Activated CD8-positive, alpha-beta memory T cell treated with anti-CD3 and anti-CD28 coated beads for 1 hour (primary cell): ENCODE data around the gene SPOCK2.
"Not testable (repeated sequence)": the region's sequence is repeated elsewhere in the genome, so short reads cannot be mapped to it uniquely, and the experiment has no call there.

ENCODE experiments used
- DNase-seq, 2 donors: peaks; one replicate each; pipeline ENCODE4 v3.0.0-alpha.2; 2020; ENCODE audit warnings: low read depth in 1 of 2; ENCODE audit errors: extremely low read depth in 1 of 2

SPOCK2 gene, protein sequence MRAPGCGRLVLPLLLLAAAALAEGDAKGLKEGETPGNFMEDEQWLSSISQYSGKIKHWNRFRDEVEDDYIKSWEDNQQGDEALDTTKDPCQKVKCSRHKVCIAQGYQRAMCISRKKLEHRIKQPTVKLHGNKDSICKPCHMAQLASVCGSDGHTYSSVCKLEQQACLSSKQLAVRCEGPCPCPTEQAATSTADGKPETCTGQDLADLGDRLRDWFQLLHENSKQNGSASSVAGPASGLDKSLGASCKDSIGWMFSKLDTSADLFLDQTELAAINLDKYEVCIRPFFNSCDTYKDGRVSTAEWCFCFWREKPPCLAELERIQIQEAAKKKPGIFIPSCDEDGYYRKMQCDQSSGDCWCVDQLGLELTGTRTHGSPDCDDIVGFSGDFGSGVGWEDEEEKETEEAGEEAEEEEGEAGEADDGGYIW

GRCh38 chr10:72087969-72088888, at the start of gene SPOCK2:
SPOCK2 (minus strand) TSS chr10:72088551; CDS start chr10:72088328, 223 bp downstream.
- DNase-seq = peak; percentile 52 to 60

- no peak for DNase-seq
Measured at GRCh38 chr10:72137583-72137982, 49.2 kb upstream of the SPOCK2 start.

- not testable (repeated sequence) for DNase-seq
Measured at GRCh38 chr10:72136225-72136624, 47.9 kb upstream of the SPOCK2 start.

- DNase-seq = no peak
Measured at GRCh38 chr10:72134785-72135767, 46.7 kb upstream of the SPOCK2 start.

DNA sequence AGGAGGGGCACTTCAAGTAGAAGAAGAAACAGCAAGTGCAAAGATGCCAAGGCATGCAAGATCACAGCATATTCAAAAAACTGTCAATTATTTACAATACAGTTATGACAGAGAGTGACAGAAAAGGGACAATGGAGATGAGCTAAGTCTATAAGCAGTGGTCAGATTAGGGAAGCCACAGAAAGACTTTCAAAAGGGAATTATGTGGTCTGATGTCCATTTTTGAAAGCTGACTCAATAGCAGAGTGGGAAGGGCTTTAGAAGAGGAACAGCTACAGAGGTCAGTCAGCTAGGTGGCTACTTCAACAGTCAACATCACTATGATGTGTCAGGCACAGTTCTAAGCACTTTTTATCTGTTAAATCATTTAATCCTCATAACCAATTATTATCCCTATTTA, 45.2 kb upstream of the SPOCK2 start:
- no peak for DNase-seq

DNA sequence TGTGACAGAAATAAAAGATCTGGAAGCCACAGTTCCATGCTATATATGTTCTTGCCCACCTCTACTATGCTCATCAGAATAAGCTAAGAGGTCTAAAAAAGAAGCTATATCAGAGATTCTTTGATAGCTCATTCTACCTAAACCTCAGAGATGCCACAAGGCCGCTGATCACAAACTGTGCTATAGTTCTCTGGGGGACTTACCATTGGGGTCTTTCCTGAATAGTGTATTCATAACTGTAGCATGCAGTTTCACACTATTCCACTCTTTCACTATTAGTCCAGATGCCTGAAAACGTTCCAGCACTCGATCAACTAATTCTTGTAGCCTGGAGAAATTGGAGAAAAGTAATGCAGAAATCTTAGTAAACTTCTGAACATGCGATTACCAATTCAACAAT, 44.5 kb upstream of the SPOCK2 start:
- no peak for DNase-seq

DNA sequence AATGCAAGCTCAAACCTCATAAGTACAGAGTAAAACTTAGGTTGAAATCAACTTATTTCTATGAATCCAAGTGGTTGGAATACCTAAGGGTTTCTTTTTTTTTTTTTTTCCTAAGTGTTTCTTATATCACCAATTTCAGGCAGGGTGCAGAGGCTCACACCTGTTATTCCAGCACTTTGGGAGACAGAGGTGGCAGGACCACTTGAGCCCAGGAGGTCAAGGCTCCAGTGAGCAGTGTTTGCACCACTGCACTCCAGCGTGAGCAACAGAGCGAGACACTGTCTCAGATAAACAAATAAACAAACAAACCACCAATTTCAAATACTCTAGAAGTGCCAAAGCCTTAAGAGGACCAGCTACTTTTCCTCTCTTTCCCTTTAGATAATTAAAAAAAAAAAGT, 39.2 kb upstream of the SPOCK2 start:
- DNase-seq = no peak

GRCh38 chr10:72126872-72127232, 38.5 kb upstream of the SPOCK2 start:
- DNase-seq = no peak

GRCh38 chr10:72126184-72126871, 38.0 kb upstream of the SPOCK2 start:
- no peak for DNase-seq

- no peak for DNase-seq
Measured at GRCh38 chr10:72124989-72125388, 36.6 kb upstream of the SPOCK2 start.

DNA sequence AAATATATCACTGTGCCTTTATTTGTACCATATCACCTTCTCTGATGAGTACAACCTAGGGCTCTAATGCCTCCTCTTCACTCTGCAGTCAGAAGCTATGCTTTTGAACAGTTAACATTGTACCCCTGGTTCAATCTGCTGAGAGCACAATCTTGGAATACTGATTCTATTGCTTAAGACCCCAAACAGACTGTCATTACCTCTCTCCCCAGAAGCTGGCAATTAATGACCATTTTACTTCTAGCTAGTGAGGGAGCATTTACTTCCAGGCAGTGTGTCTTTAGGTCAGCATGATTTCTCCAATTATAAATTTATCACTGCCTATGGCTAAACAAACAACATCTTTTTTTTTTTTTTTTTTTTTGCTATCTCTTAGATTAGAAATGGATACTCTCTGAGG, 36.0 kb upstream of the SPOCK2 start:
- DNase-seq = no peak

- no peak for DNase-seq
Measured at GRCh38 chr10:72123616-72124015, 35.3 kb upstream of the SPOCK2 start.

GRCh38 chr10:72122221-72122620, 33.9 kb upstream of the SPOCK2 start:
- no peak for DNase-seq

GRCh38 chr10:72121389-72121788, 33.0 kb upstream of the SPOCK2 start:
- DNase-seq = no peak

- DNase-seq = no peak
Measured at GRCh38 chr10:72116372-72116771, 28.0 kb upstream of the SPOCK2 start.

DNA sequence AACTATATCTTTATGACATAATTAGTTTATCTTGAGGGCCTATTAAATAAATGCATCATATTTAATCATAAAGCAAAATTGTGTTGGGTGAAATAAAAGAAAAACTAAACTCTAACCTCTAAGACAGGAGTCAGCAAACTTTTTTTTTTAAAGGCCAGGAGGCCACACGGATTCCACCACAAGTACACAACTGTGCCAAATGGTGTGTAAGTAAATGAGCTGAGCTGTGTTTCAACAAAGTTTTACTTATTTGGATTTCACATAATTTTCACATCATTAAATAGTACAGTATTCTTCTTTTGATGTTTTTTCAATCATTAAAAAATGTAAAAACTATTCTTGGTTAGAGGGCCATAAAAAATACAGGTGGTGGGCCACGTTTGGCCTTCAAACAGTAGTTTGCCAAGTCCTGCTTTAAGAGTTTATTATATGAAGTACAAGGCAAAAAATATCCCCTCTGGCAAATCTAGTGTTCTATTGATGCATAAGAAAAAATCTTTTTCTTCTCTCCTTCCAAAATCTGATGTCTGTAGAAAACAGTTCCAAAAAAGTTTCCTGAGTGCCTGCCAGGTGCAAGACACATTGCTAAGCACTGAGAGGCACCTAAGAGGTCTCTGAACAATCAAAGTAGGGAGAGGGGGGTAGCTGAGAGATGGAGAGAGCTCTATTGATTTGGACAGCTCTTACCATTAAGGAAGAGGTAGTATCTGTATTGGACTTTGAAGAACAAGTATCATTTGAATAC, 26.5 kb upstream of the SPOCK2 start:
- no peak for DNase-seq

GRCh38 chr10:72110673-72111401, 22.5 kb upstream of the SPOCK2 start:
- DNase-seq = no peak

DNA sequence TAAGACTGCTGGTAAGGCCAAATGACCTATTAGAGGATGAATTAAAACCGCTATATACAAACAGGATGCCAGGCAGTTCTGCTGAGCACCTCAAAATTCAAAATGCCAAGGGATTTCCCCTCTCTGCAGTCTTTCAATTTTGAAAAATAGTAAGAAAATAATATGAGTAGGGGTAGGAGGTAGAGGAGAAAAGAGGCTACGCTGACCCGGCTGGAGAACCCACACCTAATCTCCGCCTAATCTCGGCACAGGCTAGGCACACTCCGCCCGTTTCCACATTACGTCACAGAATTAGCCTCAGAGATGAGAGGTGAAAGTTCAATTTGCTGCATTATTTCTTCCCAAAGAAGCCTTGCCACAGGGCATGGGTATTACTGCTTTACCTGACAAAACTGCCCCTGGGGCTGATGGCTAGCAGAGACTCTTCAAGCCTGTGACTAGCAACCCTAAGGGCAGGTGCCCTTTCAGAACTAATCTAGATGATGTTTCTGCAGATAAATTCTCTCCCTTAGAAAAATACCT, 21.3 kb upstream of the SPOCK2 start:
- DNase-seq = no peak
